Astrocyte (in vitro differentiated cells and primary cell): ENCODE measurements around the gene SCLT1. TPM values are rescaled to one million over a fixed set of nuclear protein-coding genes. Genes with fewer than 3 reads are reported as not detected.
"Not testable (repeated sequence)": the region's sequence is repeated elsewhere in the genome, so short reads cannot be mapped to it uniquely, and the experiment has no call there.

Source experiments
- DNase-seq: peaks from one replicate; pipeline ENCODE4 v3.0.0-alpha.2; 2010; ENCODE audit warnings: low read depth
- FAIRE-seq: peaks from 2 replicates; lab custom pipeline; 2011; peaks lifted over from hg19 to GRCh38; lab: Jason Lieb, UNC
- H2AFZ ChIP-seq: 2 replicates; pipeline ENCODE4 v1.6.0; 2012; ENCODE audit warnings: low read depth, low read length, inconsistent platforms
- H3K27ac ChIP-seq: 2 replicates; pipeline ENCODE4 v1.5.1; 2011; ENCODE audit warnings: low read depth, low read length, inconsistent platforms
- H3K27me3 ChIP-seq: 2 replicates; pipeline ENCODE4 v1.6.0; 2011; ENCODE audit warnings: low read length, inconsistent platforms; ENCODE audit not compliant: insufficient read depth
- H3K36me3 ChIP-seq: 2 replicates; pipeline ENCODE4 v1.5.1; 2011; ENCODE audit warnings: low read length, inconsistent platforms; ENCODE audit not compliant: insufficient read depth
- H3K4me1 ChIP-seq: 2 replicates; pipeline ENCODE4 v1.5.1; 2011; ENCODE audit warnings: low read length, inconsistent platforms; ENCODE audit not compliant: insufficient read depth
- H3K4me2 ChIP-seq: 2 replicates; pipeline ENCODE4 v1.6.0; 2012; ENCODE audit warnings: low read length, inconsistent platforms
- H3K4me3 ChIP-seq: 2 replicates; pipeline ENCODE4 v1.5.1; 2011; ENCODE audit warnings: low read depth, mild to moderate bottlenecking, low read length, inconsistent platforms; ENCODE audit not compliant: insufficient read depth
- H3K79me2 ChIP-seq: 2 replicates; pipeline ENCODE4 v1.6.0; 2012; ENCODE audit warnings: mild to moderate bottlenecking, low read length, inconsistent platforms; ENCODE audit not compliant: insufficient read depth
- H3K9ac ChIP-seq: 2 replicates; pipeline ENCODE4 v1.6.0; 2012; ENCODE audit warnings: mild to moderate bottlenecking, low read length, inconsistent platforms
- H3K9me3 ChIP-seq: 2 replicates; pipeline ENCODE4 v1.5.1; 2012; ENCODE audit warnings: low read depth, mild to moderate bottlenecking, low read length, inconsistent platforms; ENCODE audit not compliant: insufficient read depth
- H4K20me1 ChIP-seq: 2 replicates; pipeline ENCODE4 v1.6.0; 2012; ENCODE audit warnings: low read length, inconsistent platforms; ENCODE audit not compliant: insufficient read depth
- H3K27ac Mint-ChIP-seq: one replicate; pipeline ENCODE4 v1.8.0; 2021; ENCODE audit warnings: mild to moderate bottlenecking, mixed read lengths; ENCODE audit not compliant: unreplicated experiment
- H3K27me3 Mint-ChIP-seq: one replicate; pipeline ENCODE4 v1.8.0; 2021; ENCODE audit warnings: low read depth, mixed read lengths; ENCODE audit not compliant: unreplicated experiment
- H3K36me3 Mint-ChIP-seq: one replicate; pipeline ENCODE4 v1.8.0; 2021; ENCODE audit warnings: low read depth, mixed read lengths; ENCODE audit not compliant: unreplicated experiment
- H3K4me1 Mint-ChIP-seq: one replicate; pipeline ENCODE4 v1.8.0; 2021; ENCODE audit warnings: low read depth, mixed read lengths; ENCODE audit not compliant: unreplicated experiment
- H3K4me3 Mint-ChIP-seq: one replicate; pipeline ENCODE4 v1.8.0; 2021; ENCODE audit warnings: mild to moderate bottlenecking, moderate library complexity, mixed read lengths; ENCODE audit not compliant: unreplicated experiment
- H3K9me3 Mint-ChIP-seq: one replicate; pipeline ENCODE4 v1.8.0; 2021; ENCODE audit warnings: mild to moderate bottlenecking, mixed read lengths; ENCODE audit not compliant: unreplicated experiment
- CTCF ChIP-seq: IDR thresholded peaks from 2 replicates; pipeline ENCODE4 v1.5.1; 2011; ENCODE audit warnings: low read depth, mild to moderate bottlenecking, inconsistent platforms, low read length, moderate library complexity; ENCODE audit not compliant: insufficient read depth
- EZH2 ChIP-seq: IDR thresholded peaks from 2 replicates; pipeline ENCODE4 v1.6.1; 2012; ENCODE audit warnings: mild to moderate bottlenecking, low read length, inconsistent platforms; ENCODE audit not compliant: insufficient read depth
- total RNA-seq: library from RNA; stranded (reverse); gene quantifications from 2 replicates; pipeline ENCODE4 v1.2.1, GENCODE V29; 2021

SCLT1 gene
- total RNA-seq, 1 donor from 2014 or later: 11.3 TPM

GRCh38 chr4:129129143-129129542 lies 35.8 kb upstream of the SCLT1 start:
- H2AFZ ChIP-seq: no peak overlapping the region
- no peak for FAIRE-seq

DNA sequence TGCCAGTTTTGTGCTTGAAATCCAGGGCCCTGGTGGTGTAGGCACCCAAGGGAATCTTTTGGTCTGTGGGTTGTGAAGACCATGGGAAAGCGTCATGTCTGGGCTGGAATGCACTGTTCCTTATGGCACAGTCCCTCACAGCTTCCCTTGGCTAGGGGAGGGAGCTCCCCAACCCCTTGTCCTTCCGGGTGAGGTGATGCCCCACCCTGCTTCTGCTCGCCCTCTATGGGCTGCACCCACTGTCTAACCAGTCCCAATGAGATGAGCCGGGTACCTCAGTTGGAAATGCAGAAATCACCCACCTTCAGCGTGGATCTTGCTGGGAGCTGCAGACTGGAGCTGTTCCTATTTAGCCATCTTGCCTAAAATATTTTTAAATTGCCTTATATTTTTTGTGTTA lies 33.3 kb upstream of the SCLT1 start:
- not testable (repeated sequence) for H3K27ac ChIP-seq, FAIRE-seq, H3K36me3 ChIP-seq, H3K9ac ChIP-seq, H2AFZ ChIP-seq, H3K27ac Mint-ChIP-seq, H3K9me3 ChIP-seq, H3K4me2 ChIP-seq, H3K27me3 ChIP-seq, H3K36me3 Mint-ChIP-seq, H3K4me1 Mint-ChIP-seq, H3K79me2 ChIP-seq, H3K4me3 ChIP-seq, H3K27me3 Mint-ChIP-seq, H3K4me1 ChIP-seq, H4K20me1 ChIP-seq, DNase-seq, H3K4me3 Mint-ChIP-seq
- H3K9me3 Mint-ChIP-seq: peaks cover 16% of the 10 kb centered on the region

More at GRCh38 chr4:129129143-129129542, 35.8 kb upstream of the SCLT1 start:
- no peak overlapping the region for H3K27ac ChIP-seq
- no peaks in the 10 kb centered on the region for H4K20me1 ChIP-seq
- Mint-ChIP-seq H3K4me3 (no peak overlapping the region), H3K27ac (no peak overlapping the region), H3K9me3 (peaks cover 13% of the 10 kb centered on the region), H3K36me3 (peaks cover 2% of the 10 kb centered on the region), H3K27me3 (no peaks in the 10 kb centered on the region), H3K4me1 (no peaks in the 10 kb centered on the region)
- H3K27me3 ChIP-seq: no peaks in the 10 kb centered on the region
- DNase-seq: no peak
- H3K79me2 ChIP-seq: no peaks in the 10 kb centered on the region
- no peaks in the 10 kb centered on the region for H3K4me1 ChIP-seq
- TF ChIP-seq CTCF (no peak), EZH2 (no peak)
- no peaks in the 10 kb centered on the region for H3K36me3 ChIP-seq
- no peak overlapping the region for H3K9ac ChIP-seq
- no peak overlapping the region for H3K4me3 ChIP-seq
- H3K4me2 ChIP-seq: no peak overlapping the region
- no peaks in the 10 kb centered on the region for H3K9me3 ChIP-seq

- Histone ChIP-seq H3K9ac (no peak overlapping the region), H4K20me1 (no peaks in the 10 kb centered on the region), H3K4me3 (no peak overlapping the region), H3K4me2 (no peak overlapping the region), H2AFZ (no peak overlapping the region), H3K36me3 (no peaks in the 10 kb centered on the region), H3K4me1 (no peaks in the 10 kb centered on the region), H3K27ac (no peak overlapping the region), H3K9me3 (no peaks in the 10 kb centered on the region), H3K27me3 (no peaks in the 10 kb centered on the region), H3K79me2 (no peaks in the 10 kb centered on the region)
- TF ChIP-seq EZH2 (no peak), CTCF (no peak)
- Mint-ChIP-seq H3K4me1 (no peaks in the 10 kb centered on the region), H3K36me3 (no peaks in the 10 kb centered on the region), H3K9me3 (no peaks in the 10 kb centered on the region), H3K4me3 (no peak overlapping the region), H3K27me3 (no peaks in the 10 kb centered on the region), H3K27ac (no peak overlapping the region)
- DNase-seq (no peak), FAIRE-seq (no peak)
These were observed 24.4 kb upstream of the SCLT1 start for GRCh38 chr4:129117705-129118104.
